IPS DF 6.9 (cell line): ENCODE results near the gene KRTAP10-2.

Source experiments
- DNase-seq: peaks from one replicate; pipeline ENCODE4 v3.0.0-alpha.2; 2013; ENCODE audit warnings: low read depth, low spot score
- H3K27ac ChIP-seq: one replicate; pipeline ENCODE4 v1.5.1; 2013; ENCODE audit warnings: low read length, control low read depth
- H3K27me3 ChIP-seq: 2 replicates; pipeline ENCODE4 v1.6.1; 2013; ENCODE audit warnings: mild to moderate bottlenecking, low read length; ENCODE audit not compliant: control insufficient read depth, insufficient read depth
- H3K36me3 ChIP-seq: 2 replicates; pipeline ENCODE4 v1.6.1; 2013; ENCODE audit warnings: low read length; ENCODE audit not compliant: control insufficient read depth, insufficient read depth
- H3K4me1 ChIP-seq: 2 replicates; pipeline ENCODE4 v1.6.1; 2013; ENCODE audit warnings: low read length; ENCODE audit not compliant: control insufficient read depth, insufficient read depth
- H3K4me3 ChIP-seq: 2 replicates; pipeline ENCODE4 v1.5.1; 2013; ENCODE audit warnings: mild to moderate bottlenecking, low read length
- H3K9me3 ChIP-seq: 2 replicates; pipeline ENCODE4 v1.6.1; 2013; ENCODE audit warnings: low read length, inconsistent platforms; ENCODE audit not compliant: control insufficient read depth, insufficient read depth
- WGBS: extraction: QIAGEN DNeasy Blood & Tissue Kit; methylation state at CpG from one replicate; pipeline ENCODE4 v1.1.7; 2013; ENCODE audit warnings: mixed read lengths, missing lambda C conversion rate; ENCODE audit not compliant: insufficient read length, insufficient coverage; 5-methylcytosine and 5-hydroxymethylcytosine counted together

KRTAP10-2 gene

GRCh38 chr21:44517175-44517899 lies 34.0 kb downstream of the KRTAP10-2 start:
- Histone ChIP-seq H3K36me3 (no peaks in the 10 kb centered on the region), H3K4me1 (no peaks in the 10 kb centered on the region), H3K9me3 (no peaks in the 10 kb centered on the region), H3K27me3 (no peaks in the 10 kb centered on the region), H3K4me3 (no peak overlapping the region), H3K27ac (no peak overlapping the region)
- no peak for DNase-seq
- WGBS = no CpG with 5 or more reads among the region's 15 CpGs

- Histone ChIP-seq H3K4me3 (no peak overlapping the region), H3K27ac (no peak overlapping the region), H3K36me3 (no peaks in the 10 kb centered on the region), H3K4me1 (no peaks in the 10 kb centered on the region), H3K27me3 (no peaks in the 10 kb centered on the region), H3K9me3 (no peaks in the 10 kb centered on the region)
- no CpG with 5 or more reads among the region's 10 CpGs for WGBS
- DNase-seq = no peak
Measured at GRCh38 chr21:44516828-44517174, 34.5 kb downstream of the KRTAP10-2 start.

DNA sequence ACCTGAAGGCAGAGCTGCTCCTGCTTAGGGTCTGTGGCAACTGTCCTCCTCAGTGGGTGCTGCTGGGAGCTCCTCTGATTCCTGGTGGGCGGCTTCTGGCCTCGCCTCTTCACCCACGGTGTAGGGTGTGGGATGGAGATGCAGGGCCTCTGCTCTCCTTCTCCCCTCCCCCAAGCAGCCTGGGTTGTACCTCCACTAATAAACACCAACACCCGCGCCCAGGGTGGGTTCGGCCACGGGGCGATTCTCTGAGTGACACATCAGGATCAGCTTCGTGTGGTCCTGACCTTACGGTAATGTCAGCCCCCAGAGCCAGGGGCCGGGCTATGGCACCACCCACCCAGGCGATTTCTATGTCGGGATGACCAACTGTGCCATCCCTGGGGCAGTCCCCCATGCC lies 35.0 kb downstream of the KRTAP10-2 start:
- H3K4me1 ChIP-seq = no peaks in the 10 kb centered on the region

GRCh38 chr21:44515359-44516165 lies 35.7 kb downstream of the KRTAP10-2 start:
- Histone ChIP-seq H3K27ac (no peak overlapping the region), H3K36me3 (no peaks in the 10 kb centered on the region; the same call in 1 of the 2 replicates), H3K9me3 (no peaks in the 10 kb centered on the region), H3K27me3 (no peaks in the 10 kb centered on the region), H3K4me1 (no peaks in the 10 kb centered on the region), H3K4me3 (no peak overlapping the region)
- WGBS = no CpG with 5 or more reads among the region's 32 CpGs
- DNase-seq = no peak

More for the DNA sequence above, 35.0 kb downstream of the KRTAP10-2 start:
- no peak for DNase-seq
- Histone ChIP-seq H3K27me3 (no peaks in the 10 kb centered on the region), H3K4me3 (no peak overlapping the region), H3K27ac (no peak overlapping the region), H3K36me3 (no peaks in the 10 kb centered on the region), H3K9me3 (no peaks in the 10 kb centered on the region)
- no CpG with 5 or more reads among the region's 13 CpGs for WGBS

DNA sequence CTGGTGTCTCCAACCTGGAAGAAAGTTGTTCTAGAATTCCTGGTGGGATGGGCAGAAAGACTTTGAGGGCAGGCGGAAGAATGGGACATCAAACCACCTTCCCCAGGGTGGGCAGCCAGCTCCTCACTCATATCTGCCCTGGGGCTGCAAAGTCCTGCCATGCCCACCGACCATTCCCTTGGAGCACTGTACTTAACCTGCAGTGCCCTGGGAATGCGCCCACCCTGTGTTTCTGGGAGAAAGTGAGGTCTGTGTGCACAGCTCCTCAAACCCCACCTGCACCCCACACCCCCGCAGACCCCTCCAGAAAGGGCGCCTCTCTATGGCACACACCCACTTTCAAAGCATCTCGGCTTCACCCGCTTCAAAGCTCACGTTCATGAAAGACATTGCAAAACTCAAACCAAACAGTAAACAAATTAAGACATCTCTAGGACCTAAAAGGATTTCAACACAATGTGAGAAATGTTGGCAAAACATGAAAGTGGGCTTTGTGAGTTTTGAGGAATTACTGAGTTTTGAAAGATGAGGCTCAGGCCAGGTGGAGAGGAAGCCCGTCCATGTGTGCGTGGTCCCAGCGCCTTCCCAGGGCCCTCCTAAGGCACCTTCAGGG lies 36.5 kb downstream of the KRTAP10-2 start:
- WGBS = no CpG with 5 or more reads among the region's 11 CpGs
- Histone ChIP-seq H3K4me1 (no peaks in the 10 kb centered on the region), H3K9me3 (no peaks in the 10 kb centered on the region), H3K36me3 (no peaks in the 10 kb centered on the region; the same call in 1 of the 2 replicates), H3K27me3 (no peaks in the 10 kb centered on the region), H3K4me3 (no peak overlapping the region), H3K27ac (no peak overlapping the region)
- DNase-seq = no peak

DNA sequence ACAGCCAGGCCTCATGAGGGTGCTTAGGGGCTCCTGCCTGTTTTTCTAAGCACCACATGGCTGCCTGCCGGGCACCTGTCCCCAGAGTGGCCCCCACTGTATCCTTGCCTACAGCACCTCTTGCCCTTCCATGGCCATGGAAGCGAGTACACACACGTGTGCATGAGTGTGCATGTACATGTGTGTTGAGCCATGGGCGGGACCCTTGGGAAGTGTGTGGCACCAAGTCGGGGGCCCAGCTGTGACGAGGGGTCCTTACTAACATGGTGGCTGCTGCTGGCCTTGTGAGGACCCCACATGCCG lies 37.1 kb downstream of the KRTAP10-2 start:
- Histone ChIP-seq H3K36me3 (no peaks in the 10 kb centered on the region; the same call in 1 of the 2 replicates), H3K4me1 (no peaks in the 10 kb centered on the region), H3K4me3 (no peak overlapping the region), H3K27ac (no peak overlapping the region), H3K27me3 (no peaks in the 10 kb centered on the region), H3K9me3 (no peaks in the 10 kb centered on the region)
- WGBS = no CpG with 5 or more reads among the region's 7 CpGs
- no peak for DNase-seq

DNA sequence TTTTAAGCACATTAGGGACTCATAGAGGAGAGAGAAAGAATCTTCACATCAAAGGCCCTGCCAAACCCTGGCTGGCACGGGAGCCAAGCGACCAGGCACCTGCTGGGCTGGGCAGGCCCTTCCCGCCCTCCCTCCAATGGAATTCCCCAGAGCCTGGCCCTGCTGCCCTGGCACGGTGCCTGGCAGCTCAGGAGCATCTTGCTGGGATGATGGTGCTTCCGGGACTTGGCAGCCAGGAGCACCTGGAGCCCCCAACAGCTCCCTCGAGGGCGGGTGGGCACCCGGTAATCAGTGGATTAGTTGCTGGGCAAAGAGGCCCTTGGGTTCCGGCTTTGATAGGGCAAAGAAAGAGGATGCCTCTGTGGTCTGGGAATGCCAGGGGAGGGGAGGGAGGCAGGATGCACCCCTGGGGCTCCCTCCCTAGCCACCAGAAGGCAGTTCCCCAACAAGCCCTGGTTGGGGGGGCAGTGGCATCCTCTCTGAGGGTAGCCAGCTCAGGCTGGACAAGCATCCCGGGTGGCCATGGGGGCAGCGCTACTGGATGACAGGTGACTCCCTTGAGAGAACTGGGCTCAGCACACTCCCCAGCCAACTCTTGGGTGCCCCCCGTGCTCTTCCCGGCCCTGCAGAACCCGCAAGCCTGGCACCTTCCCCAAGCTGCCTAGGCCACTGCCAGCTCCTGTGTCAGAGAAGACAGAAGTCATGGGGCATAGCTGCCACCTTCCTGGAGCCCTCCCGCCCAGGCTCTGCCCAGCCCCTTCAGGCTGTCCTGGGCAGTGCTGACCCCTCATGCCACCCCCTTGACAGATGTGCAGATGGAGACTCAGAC lies 37.7 kb downstream of the KRTAP10-2 start:
- Histone ChIP-seq H3K27ac (no peak overlapping the region), H3K4me1 (no peaks in the 10 kb centered on the region), H3K36me3 (no peaks in the 10 kb centered on the region; the same call in 1 of the 2 replicates), H3K4me3 (no peak overlapping the region), H3K27me3 (no peaks in the 10 kb centered on the region), H3K9me3 (no peaks in the 10 kb centered on the region)
- DNase-seq = no peak
- no CpG with 5 or more reads among the region's 15 CpGs for WGBS

- no peaks in the 10 kb centered on the region for H3K27me3 ChIP-seq
- H3K4me3 ChIP-seq = no peak overlapping the region
- no peaks in the 10 kb centered on the region; the same call in 1 of the 2 replicates for H3K36me3 ChIP-seq
- no CpG with 5 or more reads among the region's 21 CpGs for WGBS
- H3K9me3 ChIP-seq = no peaks in the 10 kb centered on the region
- DNase-seq = no peak
- no peaks in the 10 kb centered on the region for H3K4me1 ChIP-seq
- H3K27ac ChIP-seq = no peak overlapping the region
Measured at GRCh38 chr21:44512496-44513388, 38.6 kb downstream of the KRTAP10-2 start.

GRCh38 chr21:44511938-44512275 lies 39.4 kb downstream of the KRTAP10-2 start:
- H3K9me3 ChIP-seq = no peaks in the 10 kb centered on the region
- H3K4me1 ChIP-seq = no peaks in the 10 kb centered on the region
- H3K4me3 ChIP-seq = no peak overlapping the region
- no peaks in the 10 kb centered on the region; the same call in 1 of the 2 replicates for H3K36me3 ChIP-seq
- H3K27me3 ChIP-seq = no peaks in the 10 kb centered on the region
- no CpG with 5 or more reads among the region's 8 CpGs for WGBS
- H3K27ac ChIP-seq = no peak overlapping the region
- DNase-seq = no peak
